Esophagus (tissue), 2 donors: ENCODE measurements around the gene UPF3B. TPM values are rescaled to one million over a fixed set of nuclear protein-coding genes. Genes with fewer than 3 reads are reported as not detected.

ENCODE experiments used
- H3K27ac ChIP-seq, 2 donors: one replicate each; pipeline ENCODE4 v1.5.1; 2013; ENCODE audit warnings: low read depth in 2 of 2, mild to moderate bottlenecking in 2 of 2, inconsistent platforms in 1 of 2, low read length in 1 of 2, moderate library complexity in 1 of 2
- H3K27me3 ChIP-seq, 2 donors: one replicate each; pipeline ENCODE4 v1.6.1; 2013; ENCODE audit warnings: low read length in 2 of 2, control low read depth in 1 of 2, mild to moderate bottlenecking in 1 of 2; ENCODE audit not compliant: insufficient read depth in 2 of 2, control insufficient read depth in 1 of 2
- H3K36me3 ChIP-seq, 2 donors: one replicate each; pipeline ENCODE4 v1.6.1; 2013; ENCODE audit warnings: low read length in 1 of 2; ENCODE audit not compliant: control insufficient read depth in 2 of 2, insufficient read depth in 2 of 2
- H3K4me1 ChIP-seq, 2 donors: one replicate each; pipeline ENCODE4 v1.6.1; 2013; ENCODE audit warnings: low read length in 1 of 2; ENCODE audit not compliant: control insufficient read depth in 2 of 2, insufficient read depth in 2 of 2
- H3K4me3 ChIP-seq, 2 donors: one replicate each; pipeline ENCODE4 v1.5.1; 2013; ENCODE audit warnings: low read length in 2 of 2, mild to moderate bottlenecking in 2 of 2, low read depth in 1 of 2, moderate library complexity in 1 of 2
- H3K9me3 ChIP-seq, 2 donors: one replicate each; pipeline ENCODE4 v1.6.1; 2013; ENCODE audit warnings: mild to moderate bottlenecking in 2 of 2, low read depth in 1 of 2, low read length in 1 of 2, moderate library complexity in 1 of 2; ENCODE audit not compliant: control insufficient read depth in 2 of 2, insufficient read depth in 1 of 2
- WGBS, 2 donors: extraction: QIAGEN DNeasy Blood & Tissue Kit; methylation state at CpG; one replicate each; pipeline ENCODE4 v1.1.7; 2013; 5-methylcytosine and 5-hydroxymethylcytosine counted together
- polyA plus RNA-seq, 2 donors: library from polyadenylated mRNA; stranded (reverse); fragments of 200-250 nt; gene quantifications; one replicate each; pipeline ENCODE4 v1.2.3, GENCODE V29; 2013
- donor health status: healthy with polysubstance abuse.
- donor health status: Bipolar disorder and iron deficiency.

The UPF3B gene
- polyA plus RNA-seq, 2 donors, result 7.9 to 20.6 TPM

DNA sequence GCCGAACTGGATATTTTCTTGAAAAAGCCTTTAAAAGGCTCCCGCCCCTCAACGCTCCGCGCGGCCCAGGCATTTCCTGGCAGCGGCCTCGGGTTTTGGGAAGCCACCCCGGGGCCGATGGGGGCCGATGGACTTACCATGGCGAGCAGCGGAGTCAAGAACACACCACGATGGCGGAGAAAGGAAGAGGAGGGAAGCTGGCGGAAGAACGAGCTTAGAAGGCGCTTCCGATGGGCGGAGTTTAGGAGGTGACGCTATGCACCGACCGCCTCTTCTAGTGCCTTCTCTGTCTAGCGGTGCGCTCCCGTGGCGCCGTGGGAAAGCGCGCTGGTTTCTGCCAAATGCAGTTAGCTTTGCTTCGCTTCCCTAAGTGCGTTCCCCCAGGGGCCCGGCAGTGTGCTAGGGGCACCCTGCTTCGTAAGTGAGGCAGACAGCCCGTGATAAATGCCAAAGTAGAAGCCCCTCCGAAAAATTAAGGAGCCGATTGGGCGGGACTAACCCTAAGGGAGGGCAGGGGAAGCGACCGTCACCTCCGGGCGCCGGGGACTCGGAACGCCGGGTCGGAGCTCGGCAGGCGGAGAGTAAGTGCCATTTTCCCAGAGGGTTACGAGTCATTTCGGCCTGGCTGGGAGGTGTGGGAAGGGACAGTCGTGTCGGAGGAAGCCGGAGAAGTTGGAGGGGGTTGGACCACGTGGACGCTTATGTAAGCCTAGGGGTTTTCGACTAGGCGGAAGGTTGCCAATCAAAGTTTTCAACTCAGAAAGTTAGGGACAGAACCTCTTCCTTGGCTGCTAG is 61.1 kb downstream of the UPF3B start, which contains the start of gene RPL39:
TSS of gene RPL39 (minus strand) at position 194 of the 795 bp plus-strand sequence. CDS start at position 140, 54 bp downstream.
- Histone ChIP-seq H3K36me3 (no peaks in the 10 kb centered on the region), H3K4me1 (no peaks in the 10 kb centered on the region), H3K27ac (peak within 1 kb of the TSS; percentile 90 to 92), H3K9me3 (no peaks in the 10 kb centered on the region), H3K27me3 (peaks cover 0 to 3% of the 10 kb centered on the region in 2 donors), H3K4me3 (peak within 1 kb of the TSS; percentile 70 to 73)
- 0 to 30% methylated on average over 58 of the region's 58 CpGs for WGBS, 2 donors

DNA sequence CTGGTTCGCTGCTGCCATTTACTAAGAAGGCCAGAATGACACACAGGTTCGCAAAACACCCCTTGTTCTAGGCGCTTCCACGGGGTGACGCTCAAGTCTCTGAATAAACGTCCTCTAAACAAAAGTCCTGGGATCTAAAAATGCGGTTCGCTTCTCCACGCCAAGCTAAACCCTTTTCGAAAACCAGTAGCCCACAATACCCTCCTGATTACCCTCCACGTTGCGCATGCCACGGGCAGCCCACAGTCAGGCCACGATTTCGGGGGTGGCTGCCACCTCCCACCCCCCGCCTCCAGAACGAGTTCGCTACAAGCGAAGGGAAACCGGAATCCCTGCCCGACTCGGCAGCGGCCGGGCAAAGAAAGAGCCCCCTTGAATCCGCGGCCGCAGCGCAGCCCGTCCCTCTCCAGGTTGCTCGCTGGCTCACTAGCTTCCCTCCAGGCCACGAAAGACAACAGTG is 61.8 kb downstream of the UPF3B start:
- H3K9me3 ChIP-seq, result no peaks in the 10 kb centered on the region
- H3K4me3 ChIP-seq, result peak overlapping the region; percentile 70 to 73
- 1 to 28% methylated on average over 31 of the region's 31 CpGs for WGBS, 2 donors
- no peaks in the 10 kb centered on the region for H3K4me1 ChIP-seq
- no peaks in the 10 kb centered on the region for H3K36me3 ChIP-seq
- H3K27ac ChIP-seq, result peak overlapping the region; percentile 90 to 92
- H3K27me3 ChIP-seq, result peaks cover 0 to 3% of the 10 kb centered on the region in 2 donors

DNA sequence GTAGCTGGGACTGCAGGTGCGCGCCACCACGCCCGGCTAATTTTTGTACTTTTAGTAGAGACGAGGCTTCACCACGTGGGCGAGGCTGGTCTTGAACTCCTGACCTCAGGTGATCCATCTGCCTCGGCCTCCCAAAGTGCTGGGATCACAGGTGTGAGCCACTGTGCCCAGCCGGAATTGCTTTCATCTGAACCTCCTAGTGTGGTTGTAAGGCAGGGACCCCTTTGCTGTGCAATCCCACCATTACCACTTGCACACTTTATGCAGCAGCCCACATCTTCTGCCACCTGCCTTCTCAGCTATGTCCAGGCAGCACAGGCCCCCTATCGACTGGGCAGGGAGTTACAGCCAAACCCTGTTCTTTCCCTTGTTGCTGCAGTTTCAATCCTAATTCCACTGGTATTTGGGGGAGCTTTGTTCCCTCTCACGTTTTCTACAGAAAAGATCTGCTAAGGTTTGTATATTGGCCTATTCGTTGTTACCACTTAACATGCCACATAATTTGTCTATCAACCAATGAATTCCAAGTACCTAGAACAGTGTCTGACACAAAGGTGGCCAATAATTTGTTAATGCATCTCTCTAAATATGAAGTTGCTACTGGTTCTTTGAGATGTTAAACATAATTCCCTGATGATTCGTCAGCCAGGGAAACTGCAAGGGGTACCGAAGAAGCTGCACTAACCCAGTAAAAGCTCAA is 67.9 kb downstream of the UPF3B start:
- H3K27ac ChIP-seq, result no peak overlapping the region
- peaks cover 0 to under 1% of the 10 kb centered on the region in 2 donors for H3K27me3 ChIP-seq
- H3K9me3 ChIP-seq, result no peaks in the 10 kb centered on the region
- no peaks in the 10 kb centered on the region for H3K36me3 ChIP-seq
- WGBS, 2 donors, result 75 to 76% methylated on average over 14 of the region's 14 CpGs
- H3K4me1 ChIP-seq, result no peaks in the 10 kb centered on the region
- H3K4me3 ChIP-seq, result no peak overlapping the region

Other genes starting within 250 kb of the UPF3B start
- gene NKRF, start 246.5 kb downstream of the UPF3B start, polyA plus RNA-seq, result 1 to 10 TPM; 4.6 to 5.3 TPM
- 1 to 10 TPM; 5.4 to 7.3 TPM for gene SEPTIN6, start 159.8 kb downstream of the UPF3B start, polyA plus RNA-seq
- gene SOWAHD, start 94.4 kb downstream of the UPF3B start, polyA plus RNA-seq, result under 1 TPM; 0.14 to 0.18 TPM
- 1,000 to 10,000 TPM; 4,646 to 5,407 TPM for gene RPL39, start 61.3 kb downstream of the UPF3B start, polyA plus RNA-seq
- 10 to 100 TPM; 13.4 to 13.9 TPM for gene RNF113A, start 18.8 kb upstream of the UPF3B start, polyA plus RNA-seq
- 100 to 1,000 TPM; 146 to 229 TPM for gene NDUFA1, start 18.9 kb upstream of the UPF3B start, polyA plus RNA-seq
- not detected for gene AKAP14, start 42.9 kb upstream of the UPF3B start, polyA plus RNA-seq
- 1 to 10 TPM; 2.9 to 4.4 TPM for gene NKAP, start 90.8 kb upstream of the UPF3B start, polyA plus RNA-seq
- not detected for gene RHOXF2B, start 224.7 kb upstream of the UPF3B start, polyA plus RNA-seq